OCI-LY7 (cell line): ENCODE measurements around the gene GABARAPL2.

Experiments used
- EZH2phosphoT487 ChIP-seq: fragments of 200-600 bp; sonication (generic); IDR thresholded peaks from 2 replicates; pipeline ENCODE4 v1.6.1; 2018; ENCODE audit warnings: low read depth, borderline replicate concordance, mild to moderate bottlenecking, mixed run types, antibody characterized with exemption, low read length, moderate library complexity, mixed read lengths
- TF ChIP-seq, protein P1 (sequence below): fragments of 200-600 bp; sonication (generic); conservative IDR thresholded peaks from 2 replicates; pipeline ENCODE4 v1.5.1; 2014; ENCODE audit warnings: mild to moderate bottlenecking, antibody characterized with exemption, low read length, moderate library complexity, mixed read lengths

DNA sequence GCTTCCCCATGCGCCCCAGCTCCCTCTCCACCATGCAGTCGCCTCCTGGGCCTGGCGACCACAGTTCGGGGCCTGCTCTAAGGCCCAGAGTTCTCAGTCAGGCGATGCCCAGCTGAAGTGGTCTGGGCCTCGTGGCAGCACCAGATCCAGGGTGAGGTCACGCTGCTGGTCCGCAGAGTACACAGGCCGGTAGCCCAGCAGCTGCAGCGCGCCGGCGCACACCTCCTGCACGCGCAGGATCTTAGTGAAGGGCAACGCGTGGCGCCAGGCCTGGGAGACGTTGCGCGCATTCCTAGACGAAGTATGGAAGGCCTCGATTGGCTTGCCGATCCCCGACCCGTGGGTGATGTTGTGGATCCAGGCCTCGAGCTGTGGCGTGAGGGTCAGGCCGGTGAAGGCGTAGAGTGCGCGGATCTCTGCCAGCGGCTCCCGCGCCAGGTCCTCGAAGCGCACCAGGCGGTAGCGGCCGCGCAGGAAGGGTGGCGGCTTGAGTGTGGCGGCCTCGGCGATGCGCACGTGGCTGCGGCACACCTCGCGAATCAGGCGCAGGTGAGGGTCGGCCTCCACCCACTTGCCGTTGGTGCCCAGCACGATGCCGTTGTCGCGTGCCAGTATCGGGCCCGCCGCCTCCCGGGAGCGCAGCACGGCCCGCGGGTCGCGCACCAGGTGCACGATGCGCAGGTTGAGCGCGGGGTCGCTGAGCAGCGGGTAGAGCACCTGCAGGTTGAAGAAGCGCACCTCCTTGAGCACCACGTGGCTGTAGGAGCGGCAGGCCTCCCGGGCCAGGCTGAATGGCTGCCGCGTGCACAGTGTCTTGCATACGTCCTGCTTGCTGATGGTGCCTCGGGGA is 36.9 kb upstream of the GABARAPL2 start:
- TF ChIP-seq, protein P1, sequence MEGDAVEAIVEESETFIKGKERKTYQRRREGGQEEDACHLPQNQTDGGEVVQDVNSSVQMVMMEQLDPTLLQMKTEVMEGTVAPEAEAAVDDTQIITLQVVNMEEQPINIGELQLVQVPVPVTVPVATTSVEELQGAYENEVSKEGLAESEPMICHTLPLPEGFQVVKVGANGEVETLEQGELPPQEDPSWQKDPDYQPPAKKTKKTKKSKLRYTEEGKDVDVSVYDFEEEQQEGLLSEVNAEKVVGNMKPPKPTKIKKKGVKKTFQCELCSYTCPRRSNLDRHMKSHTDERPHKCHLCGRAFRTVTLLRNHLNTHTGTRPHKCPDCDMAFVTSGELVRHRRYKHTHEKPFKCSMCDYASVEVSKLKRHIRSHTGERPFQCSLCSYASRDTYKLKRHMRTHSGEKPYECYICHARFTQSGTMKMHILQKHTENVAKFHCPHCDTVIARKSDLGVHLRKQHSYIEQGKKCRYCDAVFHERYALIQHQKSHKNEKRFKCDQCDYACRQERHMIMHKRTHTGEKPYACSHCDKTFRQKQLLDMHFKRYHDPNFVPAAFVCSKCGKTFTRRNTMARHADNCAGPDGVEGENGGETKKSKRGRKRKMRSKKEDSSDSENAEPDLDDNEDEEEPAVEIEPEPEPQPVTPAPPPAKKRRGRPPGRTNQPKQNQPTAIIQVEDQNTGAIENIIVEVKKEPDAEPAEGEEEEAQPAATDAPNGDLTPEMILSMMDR, result no peak
- no peak for TF ChIP-seq EZH2phosphoT487
